HG02840 (cell line): ENCODE results near the gene FSTL5.

Experiments used
- ATAC-seq: cut with Tn5 transposase; IDR thresholded peaks from one replicate; pipeline ENCODE4 v1.9.1; 2021; ENCODE audit warnings: mild to moderate bottlenecking, moderate library complexity, moderate number of reproducible peaks; ENCODE audit not compliant: unreplicated experiment, low FRiP score

FSTL5 gene

DNA sequence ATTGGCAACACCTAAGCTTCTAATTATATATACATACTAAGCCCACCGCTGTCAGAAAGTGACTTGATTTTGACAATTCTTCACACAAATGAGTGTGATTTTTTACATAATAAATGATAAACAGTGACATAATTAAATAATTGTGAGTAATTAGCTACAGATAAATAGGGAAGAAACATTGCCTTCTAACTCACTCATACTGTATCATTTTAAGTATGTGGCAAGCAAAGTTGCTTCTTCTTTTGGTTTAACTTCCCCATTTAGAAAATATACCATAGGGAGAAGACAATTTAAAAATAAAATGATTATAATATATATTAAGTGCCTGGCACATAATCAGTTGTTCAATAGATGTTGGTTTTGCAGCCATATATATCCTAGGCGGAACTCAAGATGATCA is 644.2 kb downstream of the FSTL5 start:
- ATAC-seq = no peak

DNA sequence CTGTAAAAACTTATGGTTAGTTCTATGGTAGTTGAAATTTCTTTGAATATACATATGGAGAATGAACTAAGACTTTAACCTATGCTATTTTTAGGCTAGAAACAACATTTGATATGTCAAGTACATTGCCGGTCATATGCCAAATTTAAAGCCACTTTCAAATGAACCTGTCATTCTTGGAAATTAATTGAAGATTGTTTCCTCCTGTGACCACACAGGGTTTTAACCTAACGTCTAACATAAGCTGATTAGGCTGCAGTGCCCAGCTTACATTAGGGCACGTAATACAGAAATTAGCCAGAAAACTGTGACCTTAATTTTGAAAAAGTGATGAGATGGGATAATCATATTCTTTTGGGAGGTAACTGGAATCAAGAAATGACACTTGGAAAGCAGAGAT is 645.9 kb downstream of the FSTL5 start:
- ATAC-seq = no peak

- ATAC-seq = no peak
These were observed 658.7 kb downstream of the FSTL5 start for GRCh38 chr4:161505141-161505540.

- ATAC-seq = no peak
These were observed 665.6 kb downstream of the FSTL5 start for GRCh38 chr4:161498155-161498554.

DNA sequence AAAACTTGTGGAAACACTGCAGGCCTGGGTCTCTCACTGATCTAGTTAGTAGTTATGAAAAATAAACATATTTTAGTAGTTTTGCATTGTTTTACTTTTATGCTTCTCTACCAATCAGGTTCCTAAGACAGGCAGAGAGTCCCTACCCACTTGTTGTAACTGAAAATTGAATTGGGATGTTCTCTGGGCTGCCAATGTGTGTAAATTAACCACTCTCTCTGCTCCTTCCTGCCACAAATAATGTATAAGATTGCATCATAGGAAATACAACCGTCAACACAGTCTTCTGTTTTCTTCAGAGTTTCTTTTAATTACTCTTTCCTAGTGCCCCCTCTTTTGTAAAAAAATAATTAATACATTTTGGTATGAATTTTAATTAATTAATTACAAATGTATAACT is 677.3 kb downstream of the FSTL5 start:
- no peak for ATAC-seq

- no peak for ATAC-seq
These were observed 697.5 kb downstream of the FSTL5 start for GRCh38 chr4:161466316-161466715.

GRCh38 chr4:161463436-161463835 is 700.4 kb downstream of the FSTL5 start:
- ATAC-seq = no peak

GRCh38 chr4:161457906-161458305 is 705.9 kb downstream of the FSTL5 start:
- ATAC-seq = no peak

- ATAC-seq = no peak
These were observed 706.5 kb downstream of the FSTL5 start for GRCh38 chr4:161457311-161457710.

- no peak for ATAC-seq
These were observed 708.9 kb downstream of the FSTL5 start for GRCh38 chr4:161454860-161455259.

- ATAC-seq = no peak
These were observed 715.1 kb downstream of the FSTL5 start for GRCh38 chr4:161448550-161449180.

GRCh38 chr4:161444626-161445025 is 719.2 kb downstream of the FSTL5 start:
- no peak for ATAC-seq

GRCh38 chr4:161442921-161443320 is 720.9 kb downstream of the FSTL5 start:
- ATAC-seq = no peak

- no peak for ATAC-seq
These were observed 725.7 kb downstream of the FSTL5 start for GRCh38 chr4:161438096-161438495.

GRCh38 chr4:161428180-161428965 is 735.4 kb downstream of the FSTL5 start:
- ATAC-seq = no peak

- no peak for ATAC-seq
These were observed 744.0 kb downstream of the FSTL5 start for GRCh38 chr4:161419822-161420221.

DNA sequence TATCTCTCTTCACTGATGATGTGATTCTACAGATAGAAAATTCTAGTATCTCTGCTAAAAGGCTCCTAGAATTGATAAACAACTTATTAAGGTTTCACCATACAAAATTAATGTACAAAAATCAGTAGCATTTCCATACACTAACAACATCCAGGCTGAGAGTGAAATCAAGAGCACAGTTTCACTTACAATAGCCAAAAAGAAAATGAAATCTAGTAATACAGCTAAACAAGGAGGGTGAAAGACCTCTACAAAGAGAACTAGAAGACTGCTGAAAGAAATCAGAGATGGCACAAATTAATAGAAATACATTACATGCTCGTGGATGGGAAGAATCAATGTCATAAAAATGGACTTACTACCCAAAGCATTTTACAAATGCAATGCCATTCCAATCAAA is 751.9 kb downstream of the FSTL5 start:
- ATAC-seq = no peak

- no peak for ATAC-seq
These were observed 759.3 kb downstream of the FSTL5 start for GRCh38 chr4:161404346-161405110.

- no peak for ATAC-seq
These were observed 760.0 kb downstream of the FSTL5 start for GRCh38 chr4:161403781-161404180.

- ATAC-seq = no peak
These were observed 770.2 kb downstream of the FSTL5 start for GRCh38 chr4:161393602-161394001.

DNA sequence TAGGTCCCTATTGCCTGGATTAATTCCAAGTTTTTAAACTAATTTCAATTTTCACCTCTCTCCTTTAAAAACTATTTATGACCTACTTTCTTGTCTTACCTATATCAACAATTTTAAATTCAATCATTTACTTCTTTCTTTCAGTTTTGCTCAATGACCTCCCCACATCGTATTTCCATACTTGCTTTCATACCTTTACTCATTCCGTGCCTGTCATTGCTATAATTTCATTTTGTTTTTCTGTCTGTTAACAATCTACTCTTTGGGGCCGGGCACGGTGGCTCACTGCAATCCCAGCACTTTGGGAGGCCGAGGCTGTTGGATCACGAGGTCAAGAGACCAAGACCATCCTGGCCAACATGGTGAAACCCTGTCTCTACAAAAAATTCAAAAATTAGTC is 781.1 kb downstream of the FSTL5 start:
- no peak for ATAC-seq
